ENCODE measurements around the gene THTPA.
A peak's percentile ranks its signal among the peaks of the same experiment; 100 is the strongest.

The THTPA gene

DNA sequence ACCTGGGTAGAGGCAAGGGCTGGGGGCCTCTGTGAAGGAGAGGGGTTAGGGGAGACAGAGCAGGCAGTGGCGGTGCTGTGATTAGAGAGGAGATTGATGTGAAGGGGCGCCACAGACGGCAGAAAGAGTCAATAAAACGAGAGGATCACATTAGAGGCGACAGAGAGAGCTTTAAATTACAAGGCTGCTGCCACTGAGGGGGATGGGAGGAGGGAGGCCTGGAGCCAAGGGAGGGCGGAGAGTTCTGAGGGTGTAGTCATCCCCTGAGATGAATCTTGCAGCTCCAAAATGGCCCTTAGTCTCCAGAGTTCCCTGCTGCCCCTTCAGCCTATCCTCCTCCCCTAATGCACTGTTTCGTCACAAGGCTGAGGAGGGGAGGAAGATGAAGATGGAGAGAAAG lies 17.3 kb upstream of the THTPA start:
- H3K36me3 ChIP-seq (ENCODE audit: control insufficient read depth in 4 of 4, insufficient read depth in 4 of 4, low read length in 3 of 4) = no peaks in the 10 kb centered on the region
- no peaks in the 10 kb centered on the region for H3K9me3 ChIP-seq (ENCODE audit: control extremely low read depth in 1 of 5, control insufficient read depth in 4 of 5, insufficient read depth in 2 of 5, low read depth in 1 of 5, low read length in 4 of 5)
- H3K27me3 ChIP-seq (replicated peaks in 2 of 5; ENCODE audit: control insufficient read depth in 4 of 5, insufficient read depth in 5 of 5, low read length in 4 of 5) = no peaks in the 10 kb centered on the region
- no peak overlapping the region for H3K4me3 ChIP-seq (ENCODE audit: control insufficient read depth in 1 of 7, extremely low read depth in 1 of 7, insufficient read depth in 4 of 7, low read depth in 2 of 7, low read length in 6 of 7)
- H3K27ac ChIP-seq (ENCODE audit: insufficient read depth in 1 of 2, low read depth in 1 of 2, low read length in 2 of 2, poor library complexity in 1 of 2, severe bottlenecking in 2 of 2) = no peak overlapping the region
- CTCF ChIA-PET = interaction anchor here (1.0 to 7.9 kb wide), 14 partner anchors 8 to 69 kb away, joined by 3 to 134 read pairs (median 4); partner anchors contain the start of gene NGDN
- WGBS (ENCODE audit: insufficient coverage) = 98% methylated on average over 5 of the region's 7 CpGs
- DNase-seq = no peak
- peaks cover 0 to 4% (median 0%) of the 10 kb centered on the region in 4 experiments for H3K4me1 ChIP-seq (ENCODE audit: control extremely low read depth in 1 of 4, control insufficient read depth in 4 of 4, insufficient read depth in 4 of 4, low read length in 3 of 4)
- POLR2A ChIA-PET = no interaction called here

- ChIA-PET CTCF (interaction anchor here (1.0 to 7.9 kb wide), 18 partner anchors 9 to 279 kb away, joined by 3 to 134 read pairs (median 4); partner anchors contain the start of gene NGDN), POLR2A (no interaction called here)
- Histone ChIP-seq H3K27ac (ENCODE audit: insufficient read depth in 1 of 2, low read depth in 1 of 2, low read length in 2 of 2, poor library complexity in 1 of 2, severe bottlenecking in 2 of 2) (no peak overlapping the region), H3K4me3 (ENCODE audit: control insufficient read depth in 1 of 7, extremely low read depth in 1 of 7, insufficient read depth in 4 of 7, low read depth in 2 of 7, low read length in 6 of 7) (no peak overlapping the region), H3K9me3 (ENCODE audit: control extremely low read depth in 1 of 5, control insufficient read depth in 4 of 5, insufficient read depth in 2 of 5, low read depth in 1 of 5, low read length in 4 of 5) (no peaks in the 10 kb centered on the region), H3K4me1 (ENCODE audit: control extremely low read depth in 1 of 4, control insufficient read depth in 4 of 4, insufficient read depth in 4 of 4, low read length in 3 of 4) (peaks cover 0 to 4% (median 0%) of the 10 kb centered on the region in 4 experiments), H3K27me3 (replicated peaks in 2 of 5; ENCODE audit: control insufficient read depth in 4 of 5, insufficient read depth in 5 of 5, low read length in 4 of 5) (no peaks in the 10 kb centered on the region), H3K36me3 (ENCODE audit: control insufficient read depth in 4 of 4, insufficient read depth in 4 of 4, low read length in 3 of 4) (no peaks in the 10 kb centered on the region)
- WGBS (ENCODE audit: insufficient coverage) = 60% methylated on average over 9 of the region's 10 CpGs
- peak; percentile 36 to 51 (median 39) for DNase-seq
Measured at GRCh38 chr14:23539248-23540140, 16.6 kb upstream of the THTPA start.

- no peak for DNase-seq
- Histone ChIP-seq H3K27me3 (replicated peaks in 2 of 5; ENCODE audit: control insufficient read depth in 4 of 5, insufficient read depth in 5 of 5, low read length in 4 of 5) (no peaks in the 10 kb centered on the region), H3K4me3 (ENCODE audit: control insufficient read depth in 1 of 7, extremely low read depth in 1 of 7, insufficient read depth in 4 of 7, low read depth in 2 of 7, low read length in 6 of 7) (no peak overlapping the region), H3K36me3 (ENCODE audit: control insufficient read depth in 4 of 4, insufficient read depth in 4 of 4, low read length in 3 of 4) (no peaks in the 10 kb centered on the region), H3K4me1 (ENCODE audit: control extremely low read depth in 1 of 4, control insufficient read depth in 4 of 4, insufficient read depth in 4 of 4, low read length in 3 of 4) (peaks cover 0 to 4% (median 0%) of the 10 kb centered on the region in 4 experiments), H3K27ac (ENCODE audit: insufficient read depth in 1 of 2, low read depth in 1 of 2, low read length in 2 of 2, poor library complexity in 1 of 2, severe bottlenecking in 2 of 2) (no peak overlapping the region), H3K9me3 (ENCODE audit: control extremely low read depth in 1 of 5, control insufficient read depth in 4 of 5, insufficient read depth in 2 of 5, low read depth in 1 of 5, low read length in 4 of 5) (no peaks in the 10 kb centered on the region)
- 100% methylated on average over 3 of the region's 4 CpGs for WGBS (ENCODE audit: insufficient coverage)
- CTCF ChIA-PET = interaction anchor here (1.0 to 7.9 kb wide), 12 partner anchors 9 to 280 kb away, joined by 3 to 134 read pairs (median 4); no protein-coding TSS in a partner anchor
- POLR2A ChIA-PET = no interaction called here
Measured at GRCh38 chr14:23540141-23540469, 16.0 kb upstream of the THTPA start.

DNA sequence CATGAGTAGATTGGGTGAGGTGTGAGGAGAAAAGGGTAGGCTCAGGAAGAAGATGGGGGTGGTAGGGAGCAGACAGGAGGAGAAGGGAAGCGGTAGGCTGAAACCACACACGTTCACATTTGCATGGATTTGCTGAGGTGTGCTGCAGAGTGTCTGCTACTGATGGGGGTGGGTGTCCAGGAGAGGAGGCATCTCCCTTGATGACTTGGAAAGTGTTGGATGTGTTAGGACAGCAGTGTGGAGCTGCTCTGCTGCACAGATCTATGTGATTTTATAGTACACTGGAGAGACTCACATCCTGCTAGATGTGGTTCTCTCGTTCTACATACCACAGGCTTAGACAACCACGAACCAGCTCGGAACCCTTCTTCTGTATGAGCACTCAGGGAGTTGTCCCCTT lies 13.8 kb upstream of the THTPA start:
- no peaks in the 10 kb centered on the region for H3K9me3 ChIP-seq (ENCODE audit: control extremely low read depth in 1 of 5, control insufficient read depth in 4 of 5, insufficient read depth in 2 of 5, low read depth in 1 of 5, low read length in 4 of 5)
- H3K4me1 ChIP-seq (ENCODE audit: control extremely low read depth in 1 of 4, control insufficient read depth in 4 of 4, insufficient read depth in 4 of 4, low read length in 3 of 4) = peaks cover 0 to 4% (median 0%) of the 10 kb centered on the region in 4 experiments
- DNase-seq = no peak
- H3K27me3 ChIP-seq (replicated peaks in 2 of 5; ENCODE audit: control insufficient read depth in 4 of 5, insufficient read depth in 5 of 5, low read length in 4 of 5) = no peaks in the 10 kb centered on the region
- no peak overlapping the region for H3K4me3 ChIP-seq (ENCODE audit: control insufficient read depth in 1 of 7, extremely low read depth in 1 of 7, insufficient read depth in 4 of 7, low read depth in 2 of 7, low read length in 6 of 7)
- ChIA-PET POLR2A (no interaction called here), CTCF (interaction anchor here (0.6 to 7.9 kb wide), 8 partner anchors 8 to 713 kb away, joined by 3 to 134 read pairs (median 6); no protein-coding TSS in a partner anchor)
- no peak overlapping the region for H3K27ac ChIP-seq (ENCODE audit: insufficient read depth in 1 of 2, low read depth in 1 of 2, low read length in 2 of 2, poor library complexity in 1 of 2, severe bottlenecking in 2 of 2)
- no peaks in the 10 kb centered on the region for H3K36me3 ChIP-seq (ENCODE audit: control insufficient read depth in 4 of 4, insufficient read depth in 4 of 4, low read length in 3 of 4)
- 91% methylated on average over 5 of the region's 5 CpGs for WGBS (ENCODE audit: insufficient coverage)

DNA sequence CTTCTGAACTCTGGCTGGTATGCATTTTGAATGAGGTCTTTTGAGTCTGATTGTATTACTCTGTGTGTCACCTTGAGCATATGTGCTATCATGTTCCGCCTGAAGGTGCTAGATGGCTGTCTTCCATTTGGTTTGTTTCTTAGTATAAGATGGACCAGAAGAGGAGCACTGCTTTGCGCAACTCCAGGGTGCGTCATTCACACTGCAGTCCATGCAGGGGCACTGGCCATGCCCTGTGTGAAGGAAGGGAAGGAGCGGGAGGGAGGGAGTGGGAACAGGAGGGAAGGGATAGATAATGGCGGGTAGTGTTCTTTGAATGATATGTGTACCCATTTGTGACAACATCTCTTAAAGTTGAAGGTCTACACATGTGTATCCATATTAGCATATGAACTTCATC lies 12.7 kb upstream of the THTPA start:
- ChIA-PET POLR2A (no interaction called here), CTCF (interaction anchor here (0.8 to 7.9 kb wide), 4 partner anchors 13 to 65 kb away, joined by 3 to 134 read pairs (median 70); no protein-coding TSS in a partner anchor)
- Histone ChIP-seq H3K4me3 (ENCODE audit: control insufficient read depth in 1 of 7, extremely low read depth in 1 of 7, insufficient read depth in 4 of 7, low read depth in 2 of 7, low read length in 6 of 7) (no peak overlapping the region), H3K9me3 (ENCODE audit: control extremely low read depth in 1 of 5, control insufficient read depth in 4 of 5, insufficient read depth in 2 of 5, low read depth in 1 of 5, low read length in 4 of 5) (no peaks in the 10 kb centered on the region), H3K27me3 (replicated peaks in 2 of 5; ENCODE audit: control insufficient read depth in 4 of 5, insufficient read depth in 5 of 5, low read length in 4 of 5) (peaks cover 0 to 3% (median 0%) of the 10 kb centered on the region in 5 experiments), H3K36me3 (ENCODE audit: control insufficient read depth in 4 of 4, insufficient read depth in 4 of 4, low read length in 3 of 4) (no peaks in the 10 kb centered on the region), H3K4me1 (ENCODE audit: control extremely low read depth in 1 of 4, control insufficient read depth in 4 of 4, insufficient read depth in 4 of 4, low read length in 3 of 4) (no peaks in the 10 kb centered on the region), H3K27ac (ENCODE audit: insufficient read depth in 1 of 2, low read depth in 1 of 2, low read length in 2 of 2, poor library complexity in 1 of 2, severe bottlenecking in 2 of 2) (no peak overlapping the region)
- DNase-seq = no peak
- WGBS (ENCODE audit: insufficient coverage) = 98% methylated on average over 4 of the region's 5 CpGs

- H3K4me1 ChIP-seq (ENCODE audit: control extremely low read depth in 1 of 4, control insufficient read depth in 4 of 4, insufficient read depth in 4 of 4, low read length in 3 of 4) = no peaks in the 10 kb centered on the region
- WGBS (ENCODE audit: insufficient coverage) = 86% methylated on average over 22 of the region's 25 CpGs
- no peak overlapping the region for H3K27ac ChIP-seq (ENCODE audit: insufficient read depth in 1 of 2, low read depth in 1 of 2, low read length in 2 of 2, poor library complexity in 1 of 2, severe bottlenecking in 2 of 2)
- no peaks in the 10 kb centered on the region for H3K36me3 ChIP-seq (ENCODE audit: control insufficient read depth in 4 of 4, insufficient read depth in 4 of 4, low read length in 3 of 4)
- H3K4me3 ChIP-seq (ENCODE audit: control insufficient read depth in 1 of 7, extremely low read depth in 1 of 7, insufficient read depth in 4 of 7, low read depth in 2 of 7, low read length in 6 of 7) = no peak overlapping the region
- H3K9me3 ChIP-seq (ENCODE audit: control extremely low read depth in 1 of 5, control insufficient read depth in 4 of 5, insufficient read depth in 2 of 5, low read depth in 1 of 5, low read length in 4 of 5) = no peaks in the 10 kb centered on the region
- POLR2A ChIA-PET = no interaction called here
- no peak for DNase-seq
- CTCF ChIA-PET = interaction anchor here (1.2 to 6.2 kb wide), 2 partner anchors 14 to 18 kb away, joined by 3 to 44 read pairs; no protein-coding TSS in a partner anchor
- H3K27me3 ChIP-seq (replicated peaks in 2 of 5; ENCODE audit: control insufficient read depth in 4 of 5, insufficient read depth in 5 of 5, low read length in 4 of 5) = peaks cover 0 to 12% (median 0%) of the 10 kb centered on the region in 5 experiments
Measured at GRCh38 chr14:23544511-23545447, 11.3 kb upstream of the THTPA start.

Measured in common myeloid progenitor, CD34-positive (primary cell).